Hematopoietic multipotent progenitor cell (in vitro differentiated cells): Measurements from ENCODE around the gene ORAI3. TPM values are rescaled to one million over a fixed set of nuclear protein-coding genes. Genes with fewer than 3 reads are reported as not detected.
"Not testable (repeated sequence)": the region's sequence is repeated elsewhere in the genome, so short reads cannot be mapped to it uniquely, and the experiment has no call there.

ENCODE experiments used
- DNase-seq, 3 donors: peaks; one replicate each; pipeline ENCODE4 v3.0.0-alpha.2; 2011 to 2015; ENCODE audit warnings: low read depth in 2 of 3, low spot score in 2 of 3
- total RNA-seq: library from RNA; depleted of rRNA; stranded (reverse); fragments of >200 nt; gene quantifications from one replicate; pipeline ENCODE4 v1.2.3, GENCODE V29; 2012

The ORAI3 gene
- total RNA-seq, 1 donor = 142 TPM

- no peak for DNase-seq
These were observed 25.3 kb upstream of the ORAI3 start, which contains the start of gene FBXL19 for GRCh38 chr16:30923554-30924075. Gene FBXL19 (plus strand): TSS chr16:30923572. CDS start chr16:30925755, 2,183 bp downstream.

DNA sequence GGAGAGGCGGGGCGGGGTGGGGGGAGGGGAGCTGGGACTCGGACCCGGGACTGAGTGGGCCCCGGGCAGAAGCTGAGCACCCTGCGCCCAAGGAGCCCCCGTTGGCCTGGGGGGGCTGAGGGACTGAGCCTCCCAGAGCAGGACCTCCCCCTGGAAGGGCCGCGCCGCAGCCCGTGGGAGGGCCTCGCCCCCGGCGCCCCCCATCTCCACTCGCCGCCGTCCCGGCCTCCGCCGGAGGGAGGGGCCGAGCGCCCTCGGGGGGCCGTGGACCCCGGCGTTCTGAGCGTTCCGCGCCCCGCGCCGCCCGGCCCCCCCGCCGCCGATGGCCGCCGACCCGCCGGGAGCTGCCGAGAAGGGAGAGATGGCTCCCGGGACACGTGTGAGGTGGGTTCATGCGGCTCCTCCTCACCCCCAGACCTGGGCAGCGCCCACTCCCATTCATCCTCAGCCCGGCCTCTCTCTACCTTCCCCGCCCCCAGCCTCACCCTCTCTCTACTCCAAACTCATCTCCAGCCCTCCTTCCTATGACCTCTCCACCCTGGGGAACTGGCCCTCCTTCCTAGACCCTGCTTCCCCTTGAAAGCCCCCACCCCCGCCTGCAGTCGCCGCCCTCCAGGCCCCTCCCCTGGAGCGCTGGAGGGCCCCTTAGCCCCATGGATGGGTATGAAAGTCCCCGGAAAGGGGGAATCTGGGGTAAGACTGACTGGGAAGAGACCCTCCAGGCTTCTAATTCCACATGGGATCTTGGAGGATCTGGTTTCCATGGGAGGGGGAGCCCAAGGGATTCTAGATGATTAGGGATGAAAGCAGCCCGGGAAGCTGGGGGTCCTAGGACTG, 24.6 kb upstream of the ORAI3 start:
- no peak for DNase-seq

DNA sequence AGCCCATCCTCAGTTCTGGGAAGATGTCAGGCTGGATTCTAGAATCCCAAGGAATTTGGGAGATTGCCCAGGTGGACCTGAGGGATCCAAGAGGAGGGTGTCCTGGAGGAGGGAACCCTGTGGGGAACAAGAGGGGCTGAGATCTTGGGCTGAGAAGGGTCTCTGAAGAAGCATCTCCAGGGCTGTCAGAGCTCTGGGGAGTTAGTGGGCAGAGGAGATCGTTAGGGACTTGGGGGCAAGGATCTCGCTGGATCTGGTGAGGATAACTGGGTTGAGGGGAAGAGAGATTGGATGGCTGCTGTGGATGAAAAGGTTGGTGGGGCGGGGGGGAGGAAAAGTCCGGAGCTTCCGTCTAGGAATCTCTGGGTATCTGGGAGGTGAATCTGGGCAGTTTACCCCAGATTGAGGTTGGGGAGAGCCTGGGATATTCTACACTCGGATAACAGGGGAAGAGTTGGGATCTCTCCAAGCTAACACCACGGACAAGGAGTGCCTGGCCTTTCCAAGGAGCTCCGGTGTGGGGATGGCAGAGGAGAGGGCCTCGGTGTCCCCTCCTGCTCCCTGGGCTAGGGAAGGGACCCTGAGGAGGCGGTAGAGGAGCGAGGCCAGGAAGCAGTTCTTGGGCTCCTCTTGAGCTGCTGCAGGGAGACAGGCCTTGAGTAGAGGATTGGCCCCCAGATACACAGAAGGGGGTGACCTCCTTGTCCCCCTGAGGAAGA, 23.8 kb upstream of the ORAI3 start:
- DNase-seq = no peak

GRCh38 chr16:30925632-30925987, 23.3 kb upstream of the ORAI3 start:
- no peak for DNase-seq

DNA sequence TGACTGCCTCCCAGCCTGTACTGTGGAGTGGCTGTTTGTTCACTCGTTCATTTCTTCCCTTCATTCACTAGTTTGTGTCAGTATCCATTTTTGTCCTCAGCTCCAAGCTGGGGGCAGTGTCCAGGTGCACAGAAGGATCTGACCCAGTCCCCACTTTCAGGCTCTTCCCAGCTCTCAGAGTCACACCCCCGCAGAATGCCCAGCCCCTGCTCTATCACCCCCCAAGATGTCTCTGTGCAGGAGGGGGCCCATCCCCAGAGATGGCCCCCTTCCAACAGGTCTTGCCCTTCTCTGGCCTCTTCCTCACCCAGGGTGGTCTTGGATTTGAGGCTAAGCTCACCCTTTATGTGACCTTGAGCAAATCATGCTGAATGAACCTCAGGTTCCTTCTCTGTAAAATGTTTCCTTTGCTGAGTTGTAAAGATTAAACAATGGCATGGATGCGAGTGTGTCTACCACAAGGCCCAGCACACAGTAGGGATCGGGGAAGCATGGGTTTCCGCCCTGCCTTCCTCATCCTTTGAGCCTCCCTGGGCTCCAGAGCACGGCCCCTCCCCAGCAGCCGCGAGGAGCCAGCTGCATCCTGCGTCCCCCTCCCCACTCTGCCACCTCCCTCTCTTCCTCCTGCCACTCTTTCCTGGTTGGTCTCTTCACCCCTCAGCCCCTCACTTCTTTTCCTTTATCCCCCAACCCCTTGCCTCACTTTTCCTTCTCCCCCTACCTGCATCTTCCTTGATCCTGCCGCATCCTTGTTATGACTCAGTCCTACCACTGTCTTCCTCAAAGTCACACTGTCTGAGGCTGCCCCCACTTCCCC, 22.7 kb upstream of the ORAI3 start:
- no peak for DNase-seq

- no peak for DNase-seq
These were observed 21.7 kb upstream of the ORAI3 start for GRCh38 chr16:30926937-30927788.

DNA sequence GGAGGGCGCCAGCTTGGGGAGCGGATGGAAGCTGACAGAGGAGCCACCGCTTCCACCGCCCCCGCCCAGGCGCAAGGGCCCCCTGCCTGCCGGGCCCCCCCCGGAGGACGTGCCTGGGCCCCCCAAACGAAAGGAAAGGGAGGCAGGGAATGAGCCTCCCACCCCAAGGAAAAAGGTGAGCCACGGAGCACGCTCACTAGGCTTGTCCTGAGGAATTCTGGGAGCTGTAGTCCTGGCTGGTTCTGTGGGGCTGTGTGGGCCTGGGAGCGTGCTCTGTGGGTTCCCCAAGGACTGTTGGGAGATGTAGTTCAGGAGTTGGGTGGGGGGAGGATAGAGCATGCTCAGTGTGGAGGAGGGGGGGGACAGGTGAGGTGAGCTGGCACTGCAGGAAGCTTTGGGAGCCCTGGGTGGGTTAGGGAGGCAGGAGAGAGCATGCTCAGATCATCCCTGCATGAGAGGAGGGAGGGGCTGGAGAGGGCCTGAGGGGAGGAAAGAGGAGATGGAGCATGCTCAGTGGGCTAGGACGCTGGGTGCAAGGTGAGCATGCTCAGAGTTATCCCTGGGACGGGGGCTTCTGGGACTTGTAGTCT, 21.0 kb upstream of the ORAI3 start:
- DNase-seq = peak in 1 of 3 donors; percentile 58

DNA sequence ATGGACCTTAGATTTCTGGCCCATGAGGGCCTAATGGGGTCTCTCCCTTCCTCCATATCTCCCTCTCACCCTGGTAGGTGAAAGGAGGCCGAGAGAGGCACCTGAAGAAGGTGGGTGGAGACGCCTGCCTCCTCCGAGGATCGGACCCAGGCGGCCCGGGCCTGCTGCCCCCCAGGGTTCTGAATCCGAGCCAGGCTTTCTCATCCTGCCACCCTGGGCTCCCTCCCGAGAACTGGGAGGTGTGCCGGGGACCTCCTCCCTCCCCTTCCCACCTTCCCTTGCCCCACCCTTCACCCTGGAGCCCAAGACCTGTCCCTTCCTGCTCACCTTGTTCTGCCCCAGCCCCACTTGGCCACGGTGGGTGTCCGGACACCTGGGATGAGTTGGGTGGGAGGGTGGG, 20.5 kb upstream of the ORAI3 start:
- no peak for DNase-seq

DNA sequence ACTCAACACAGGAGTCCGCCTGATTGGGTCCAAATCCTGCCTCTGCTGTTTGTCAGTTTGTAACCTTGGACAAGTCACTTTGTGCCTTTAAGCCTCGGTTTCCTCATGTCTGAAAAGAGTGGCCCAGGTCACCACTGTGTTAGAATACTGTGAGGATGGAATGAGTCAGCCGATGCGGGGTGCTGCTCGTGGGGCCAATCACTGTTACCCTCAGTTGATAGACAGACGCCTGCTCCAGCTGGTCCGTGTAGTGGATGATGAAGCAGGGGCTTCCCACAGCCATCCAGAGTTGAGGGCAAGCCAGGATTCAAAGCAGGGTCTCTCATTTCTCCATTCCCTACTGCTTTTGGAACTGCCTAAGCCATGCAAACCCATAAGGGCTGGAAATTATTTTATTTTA, 19.7 kb upstream of the ORAI3 start:
- no peak for DNase-seq

- DNase-seq = no peak
These were observed 18.7 kb upstream of the ORAI3 start for GRCh38 chr16:30930160-30930571.

DNA sequence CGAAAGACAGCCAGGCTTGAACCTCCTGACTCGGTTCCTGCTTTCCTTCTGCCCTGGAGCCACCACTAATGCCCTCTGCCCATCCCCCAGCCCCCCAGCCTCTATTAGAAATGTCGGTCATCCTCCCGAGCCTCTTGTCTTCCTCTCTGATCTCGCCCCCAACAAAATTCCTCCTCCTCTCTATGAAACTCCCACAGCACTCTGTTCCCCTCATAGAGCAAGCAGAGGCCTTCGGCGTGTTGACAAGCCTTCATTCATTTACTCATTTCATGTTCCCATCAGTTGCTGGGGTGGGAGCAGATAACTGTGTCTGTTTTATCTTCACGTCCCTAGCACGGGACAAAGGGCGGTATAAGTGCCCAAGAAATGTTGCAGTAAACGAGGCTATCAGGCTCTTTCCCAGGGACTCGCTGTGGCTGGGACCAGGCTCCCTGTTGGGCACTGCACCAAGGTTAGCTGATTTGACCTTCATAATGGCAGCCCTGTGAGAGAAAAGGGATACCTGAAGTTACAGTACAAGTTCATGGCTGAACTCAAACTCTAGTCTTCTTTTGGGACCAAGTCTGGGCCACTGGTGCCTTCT, 17.7 kb upstream of the ORAI3 start:
- no peak for DNase-seq

DNA sequence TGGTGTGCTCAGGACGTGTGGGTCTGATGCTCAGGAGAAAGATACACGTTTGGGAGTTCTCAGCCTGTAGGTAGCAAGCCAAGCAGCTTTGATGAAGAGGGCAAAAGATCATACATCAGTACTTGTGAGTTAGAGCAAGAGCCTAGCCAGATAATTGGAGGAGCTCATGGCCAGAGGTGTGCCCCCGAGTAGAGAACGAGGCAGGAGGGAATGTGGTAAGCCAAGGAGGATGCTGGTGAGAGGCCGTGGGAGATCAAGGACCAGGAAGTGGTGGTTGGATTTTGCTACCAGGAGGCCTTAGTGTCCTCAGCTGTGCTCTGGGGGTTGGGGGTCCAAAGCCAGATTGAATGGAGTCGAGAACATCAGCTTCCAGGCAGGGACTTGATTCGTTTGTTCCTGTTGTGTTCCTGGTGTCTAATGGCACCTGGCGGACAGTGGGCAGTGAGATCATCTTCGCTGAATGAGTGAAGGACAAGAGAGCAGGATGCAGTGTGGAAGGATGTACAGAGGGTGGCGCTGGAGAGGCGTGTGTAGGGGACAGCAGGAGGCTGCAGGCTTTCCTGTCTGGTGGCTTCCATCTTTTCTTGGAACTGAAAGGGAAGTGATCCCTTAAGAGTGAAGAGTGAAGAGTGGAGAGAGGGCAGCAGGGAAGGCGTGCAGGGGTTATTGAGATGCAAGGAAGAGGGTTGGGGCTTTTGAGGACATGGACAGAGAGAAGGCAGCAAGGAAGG, 13.9 kb upstream of the ORAI3 start:
- DNase-seq = peak in 1 of 3 donors; percentile 60

GRCh38 chr16:30937692-30938091, 11.2 kb upstream of the ORAI3 start:
- no peak for DNase-seq

- DNase-seq = not testable (repeated sequence)
These were observed 9.3 kb upstream of the ORAI3 start for GRCh38 chr16:30939571-30939970.

DNA sequence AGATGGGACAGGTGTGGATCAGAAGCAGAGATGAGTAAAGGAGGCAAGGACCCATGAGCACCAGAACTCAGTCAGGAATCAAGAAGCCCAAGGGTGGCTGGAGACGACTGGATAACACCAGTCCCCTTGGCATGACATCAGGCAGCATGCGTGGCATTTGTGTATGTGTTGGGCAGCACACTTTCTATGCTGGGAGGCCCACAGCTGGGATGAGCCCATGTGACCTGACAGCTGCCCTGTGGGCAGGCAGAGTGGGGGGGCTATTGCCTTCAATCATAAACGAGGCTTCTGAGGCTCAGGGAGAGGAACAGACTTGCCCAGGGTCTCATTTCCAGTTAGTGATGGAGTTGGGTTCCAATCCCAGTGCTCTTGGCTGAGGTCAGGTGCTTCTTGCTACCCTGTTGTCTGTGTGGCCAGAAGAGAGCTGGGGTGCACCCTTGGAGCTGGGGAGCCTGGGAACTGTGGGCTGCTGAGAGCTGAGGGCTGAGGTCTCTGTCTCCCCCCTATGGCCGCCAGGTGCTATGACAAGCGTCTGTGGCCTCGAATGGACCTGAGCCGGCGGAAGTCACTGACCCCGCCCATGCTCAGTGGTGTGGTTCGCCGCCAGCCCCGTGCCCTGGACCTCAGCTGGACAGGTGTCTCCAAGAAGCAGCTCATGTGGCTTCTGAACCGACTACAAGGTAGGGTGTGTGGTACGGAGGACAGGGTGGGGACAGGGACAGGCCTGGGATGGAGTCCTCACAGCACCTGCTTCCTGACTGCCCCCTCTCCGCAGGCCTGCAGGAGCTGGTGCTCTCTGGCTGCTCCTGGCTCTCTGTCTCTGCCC, 7.1 kb upstream of the ORAI3 start:
- peak in 2 of 3 donors; percentile 65 to 70 for DNase-seq

DNA sequence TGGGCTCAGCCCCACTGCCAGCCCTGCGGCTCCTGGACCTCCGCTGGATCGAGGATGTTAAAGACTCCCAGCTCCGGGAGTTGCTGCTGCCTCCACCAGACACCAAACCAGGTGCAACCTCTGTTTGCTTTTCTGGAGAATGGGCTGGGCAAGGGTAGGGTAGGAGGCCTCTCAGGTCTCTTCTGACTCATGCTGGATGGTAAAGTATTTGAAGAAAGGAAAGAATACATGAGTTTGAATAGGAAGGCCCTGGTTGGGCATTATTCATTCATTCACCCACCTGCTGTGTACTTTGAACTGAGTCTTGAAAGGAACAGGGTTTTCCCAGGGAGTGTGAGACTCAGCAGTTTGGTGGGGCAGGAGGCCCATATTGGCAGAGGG, 6.5 kb upstream of the ORAI3 start:
- DNase-seq = no peak

DNA sequence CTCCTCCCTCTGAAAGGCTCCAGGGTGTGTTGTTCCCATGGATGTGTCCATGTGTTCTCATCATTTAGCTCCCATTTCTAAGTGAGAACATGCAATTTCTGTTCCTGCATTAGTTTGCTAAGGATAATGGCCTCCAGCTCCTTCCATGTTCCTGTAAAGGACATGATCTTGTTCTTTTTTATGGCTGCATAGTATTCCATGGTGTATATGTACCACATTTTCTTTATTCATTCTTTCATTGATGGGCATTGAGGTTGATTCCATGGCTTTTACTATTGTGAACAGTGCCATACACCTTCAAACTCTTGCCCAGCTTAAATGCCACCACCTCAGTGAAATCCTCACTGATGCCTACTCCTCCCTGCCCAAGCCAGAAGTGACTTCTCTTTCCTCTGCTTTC, 4.5 kb upstream of the ORAI3 start:
- DNase-seq = no peak
